ENCODE results near the gene TRIM61.
"Not testable (repeated sequence)": the region's sequence is repeated elsewhere in the genome, so short reads cannot be mapped to it uniquely, and the experiment has no call there.

Gene TRIM61

GRCh38 chr4:164948975-164949374 is 28.5 kb downstream of the TRIM61 start:
- H3K27ac Mint-ChIP-seq, result no peak overlapping the region
- TF ChIP-seq CTCF (IDR thresholded peaks at IDR 0.05; ENCODE audit: unreplicated experiment in 3 of 3), result no peak

GRCh38 chr4:164948006-164948405 is 29.5 kb downstream of the TRIM61 start:
- H3K36me3 Mint-ChIP-seq (ENCODE audit: low read depth); H3K4me3 Mint-ChIP-seq; H3K4me1 Mint-ChIP-seq; H3K27ac Mint-ChIP-seq; H3K9me3 Mint-ChIP-seq: not testable (repeated sequence)
- H3K27me3 Mint-ChIP-seq (ENCODE audit: low read depth), result peaks cover 21% of the 10 kb centered on the region

More at GRCh38 chr4:164948975-164949374, 28.5 kb downstream of the TRIM61 start:
- H3K4me1 Mint-ChIP-seq, result no peaks in the 10 kb centered on the region
- no peaks in the 10 kb centered on the region for H3K36me3 Mint-ChIP-seq (ENCODE audit: low read depth)
- H3K27me3 Mint-ChIP-seq (ENCODE audit: low read depth), result peaks cover 18% of the 10 kb centered on the region
- no peak overlapping the region for H3K4me3 Mint-ChIP-seq
- H3K9me3 Mint-ChIP-seq, result no peaks in the 10 kb centered on the region

- H3K36me3 Mint-ChIP-seq (ENCODE audit: low read depth), result no peaks in the 10 kb centered on the region
- no peak overlapping the region for H3K27ac Mint-ChIP-seq
- H3K27me3 Mint-ChIP-seq (ENCODE audit: low read depth), result peaks cover 21% of the 10 kb centered on the region
- TF ChIP-seq CTCF (IDR thresholded peaks at IDR 0.05; ENCODE audit: unreplicated experiment in 3 of 3), result no peak
- no peak overlapping the region for H3K4me3 Mint-ChIP-seq
- no peaks in the 10 kb centered on the region for H3K4me1 Mint-ChIP-seq
- no peaks in the 10 kb centered on the region for H3K9me3 Mint-ChIP-seq
Observed at GRCh38 chr4:164946810-164947209, 30.6 kb downstream of the TRIM61 start.

- no peaks in the 10 kb centered on the region for H3K36me3 Mint-ChIP-seq (ENCODE audit: low read depth)
- no peak overlapping the region for H3K4me3 Mint-ChIP-seq
- H3K9me3 Mint-ChIP-seq, result no peaks in the 10 kb centered on the region
- H3K27me3 Mint-ChIP-seq (ENCODE audit: low read depth), result peaks cover 22% of the 10 kb centered on the region
- H3K4me1 Mint-ChIP-seq, result no peaks in the 10 kb centered on the region
- no peak for TF ChIP-seq CTCF (IDR thresholded peaks at IDR 0.05; ENCODE audit: unreplicated experiment in 3 of 3)
- no peak overlapping the region for H3K27ac Mint-ChIP-seq
Observed at GRCh38 chr4:164945146-164945545, 32.3 kb downstream of the TRIM61 start.

GRCh38 chr4:164943192-164943591 is 34.3 kb downstream of the TRIM61 start:
- Mint-ChIP-seq H3K36me3 (ENCODE audit: low read depth) (no peaks in the 10 kb centered on the region), H3K4me3 (no peak overlapping the region), H3K4me1 (no peaks in the 10 kb centered on the region), H3K27me3 (ENCODE audit: low read depth) (peaks cover 22% of the 10 kb centered on the region), H3K9me3 (no peaks in the 10 kb centered on the region), H3K27ac (no peak overlapping the region)
- TF ChIP-seq CTCF (IDR thresholded peaks at IDR 0.05; ENCODE audit: unreplicated experiment in 3 of 3), result no peak

- Mint-ChIP-seq H3K4me1 (peaks cover 6% of the 10 kb centered on the region), H3K36me3 (ENCODE audit: low read depth) (no peaks in the 10 kb centered on the region), H3K27ac (peak overlapping the region in 1 of 3 experiments; percentile 35), H3K4me3 (no peak overlapping the region), H3K27me3 (ENCODE audit: low read depth) (peaks cover 4% of the 10 kb centered on the region), H3K9me3 (no peaks in the 10 kb centered on the region)
- peak in 1 of 3 experiments; percentile 4 for TF ChIP-seq CTCF (IDR thresholded peaks at IDR 0.05; ENCODE audit: unreplicated experiment in 3 of 3)
Observed at GRCh38 chr4:164937576-164938270, 39.7 kb downstream of the TRIM61 start.

GRCh38 chr4:164935865-164936606 is 41.4 kb downstream of the TRIM61 start:
- not testable (repeated sequence) for H3K9me3 Mint-ChIP-seq; H3K4me1 Mint-ChIP-seq; H3K4me3 Mint-ChIP-seq; H3K27ac Mint-ChIP-seq; H3K27me3 Mint-ChIP-seq (ENCODE audit: low read depth); H3K36me3 Mint-ChIP-seq (ENCODE audit: low read depth)

All from nephron (organoid).